Measurements from ENCODE around the gene PRKN. TPM values are rescaled to one million over a fixed set of nuclear protein-coding genes. Genes with fewer than 3 reads are reported as not detected.

Gene PRKN
- total RNA-seq, 2 donors from 2014 or later = 6.7 to 8.2 TPM

- ATAC-seq (no peak), DNase-seq (no peak)
- intact Hi-C loops (cut with DNase I) = loop anchor here (10.0 kb wide), 1 partner anchor 216 kb away; no protein-coding TSS in a partner anchor
- H3K27me3 ChIP-seq = no peaks in the 10 kb centered on the region
- no peaks in the 10 kb centered on the region for H3K4me1 ChIP-seq
- H3K27ac ChIP-seq = no peak overlapping the region
- H3K4me3 ChIP-seq = no peak overlapping the region
- TF ChIP-seq CTCF (IDR thresholded peaks at IDR 0.05) (no peak), POLR2A (IDR thresholded peaks at IDR 0.05) (no peak)
- H3K9me3 ChIP-seq = no peaks in the 10 kb centered on the region
- 53 to 67% methylated on average over 3 of the region's 3 CpGs for WGBS, 2 donors
- H3K36me3 ChIP-seq (replicated peaks in 1 of 2; ENCODE audit: insufficient read depth in 1 of 2, low read depth in 2 of 2) = no peaks in the 10 kb centered on the region
Observed at GRCh38 chr6:161360520-161360919, 1367.0 kb downstream of the PRKN start.

- Histone ChIP-seq H3K27ac (no peak overlapping the region), H3K4me3 (no peak overlapping the region), H3K9me3 (no peaks in the 10 kb centered on the region), H3K4me1 (no peaks in the 10 kb centered on the region), H3K36me3 (replicated peaks in 1 of 2; ENCODE audit: insufficient read depth in 1 of 2, low read depth in 2 of 2) (no peaks in the 10 kb centered on the region), H3K27me3 (no peaks in the 10 kb centered on the region)
- intact Hi-C loops (cut with DNase I) = no loop called here
- TF ChIP-seq CTCF (IDR thresholded peaks at IDR 0.05) (no peak), POLR2A (IDR thresholded peaks at IDR 0.05) (no peak)
- ATAC-seq = no peak
- 74 to 77% methylated on average over 5 of the region's 5 CpGs for WGBS, 2 donors
- no peak for DNase-seq
Observed at GRCh38 chr6:161359618-161359945, 1368.0 kb downstream of the PRKN start.

GRCh38 chr6:161356167-161356854 is 1371.3 kb downstream of the PRKN start:
- no peaks in the 10 kb centered on the region for H3K4me1 ChIP-seq
- ATAC-seq (no peak), DNase-seq (no peak)
- no peaks in the 10 kb centered on the region for H3K27me3 ChIP-seq
- intact Hi-C loops (cut with DNase I) = no loop called here
- TF ChIP-seq POLR2A (IDR thresholded peaks at IDR 0.05) (no peak), CTCF (IDR thresholded peaks at IDR 0.05) (no peak)
- WGBS, 2 donors = 78 to 82% methylated on average over 20 to 21 of the region's 21 CpGs
- no peaks in the 10 kb centered on the region for H3K9me3 ChIP-seq
- H3K4me3 ChIP-seq = no peak overlapping the region
- H3K27ac ChIP-seq = no peak overlapping the region
- no peaks in the 10 kb centered on the region for H3K36me3 ChIP-seq (replicated peaks in 1 of 2; ENCODE audit: insufficient read depth in 1 of 2, low read depth in 2 of 2)

GRCh38 chr6:161355696-161356095 is 1371.9 kb downstream of the PRKN start:
- no peak for DNase-seq
- intact Hi-C loops (cut with DNase I) = no loop called here
- Histone ChIP-seq H3K27me3 (no peaks in the 10 kb centered on the region), H3K4me1 (no peaks in the 10 kb centered on the region), H3K4me3 (no peak overlapping the region), H3K27ac (no peak overlapping the region), H3K9me3 (no peaks in the 10 kb centered on the region), H3K36me3 (replicated peaks in 1 of 2; ENCODE audit: insufficient read depth in 1 of 2, low read depth in 2 of 2) (no peaks in the 10 kb centered on the region)
- no peak for ATAC-seq
- WGBS, 2 donors = 77 to 82% methylated on average over 10 of the region's 10 CpGs
- no peak for TF ChIP-seq POLR2A (IDR thresholded peaks at IDR 0.05)
- TF ChIP-seq CTCF (IDR thresholded peaks at IDR 0.05) = no peak

- DNase-seq (no peak), ATAC-seq (no peak)
- H3K9me3 ChIP-seq = no peaks in the 10 kb centered on the region
- WGBS, 2 donors = 90 to 94% methylated on average over 13 of the region's 13 CpGs
- intact Hi-C loops (cut with DNase I) = no loop called here
- H3K4me1 ChIP-seq = no peaks in the 10 kb centered on the region
- TF ChIP-seq POLR2A (IDR thresholded peaks at IDR 0.05) = no peak
- TF ChIP-seq CTCF (IDR thresholded peaks at IDR 0.05) = no peak
- no peaks in the 10 kb centered on the region for H3K36me3 ChIP-seq (replicated peaks in 1 of 2; ENCODE audit: insufficient read depth in 1 of 2, low read depth in 2 of 2)
- no peak overlapping the region for H3K27ac ChIP-seq
- no peaks in the 10 kb centered on the region for H3K27me3 ChIP-seq
- H3K4me3 ChIP-seq = no peak overlapping the region
Observed at GRCh38 chr6:161354956-161355355, 1372.6 kb downstream of the PRKN start.
